Activated CD4-positive, CD25-positive, alpha-beta regulatory T cell (primary cell): ENCODE measurements around the gene RGPD6.
"Not testable (repeated sequence)": the region's sequence is repeated elsewhere in the genome, so short reads cannot be mapped to it uniquely, and the experiment has no call there.

ENCODE experiments used
- DNase-seq, 4 experiments: peaks; one replicate each; lab custom pipeline; 2025; lab: John Stamatoyannopoulos, UW

Gene RGPD6

DNA sequence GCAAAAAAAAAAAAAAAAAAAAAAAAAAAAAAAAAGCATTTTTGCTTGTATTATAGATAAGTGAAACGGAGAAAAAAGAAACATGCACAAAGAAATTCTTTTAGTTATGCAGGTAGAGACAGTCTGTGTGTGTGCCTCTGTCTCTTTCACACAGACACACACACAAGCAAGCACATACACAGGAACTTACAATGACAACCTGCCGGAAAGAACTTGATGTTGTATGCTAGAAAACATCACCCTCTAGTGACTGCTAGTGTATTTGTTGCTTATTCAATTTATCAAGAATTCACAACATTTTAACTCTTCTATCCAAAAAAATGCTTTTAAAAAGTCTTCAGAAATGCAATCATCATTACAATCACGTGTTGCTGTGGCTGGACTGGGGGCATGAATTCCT, 95.8 kb downstream of the RGPD6 start:
- DNase-seq = not testable (repeated sequence)

DNA sequence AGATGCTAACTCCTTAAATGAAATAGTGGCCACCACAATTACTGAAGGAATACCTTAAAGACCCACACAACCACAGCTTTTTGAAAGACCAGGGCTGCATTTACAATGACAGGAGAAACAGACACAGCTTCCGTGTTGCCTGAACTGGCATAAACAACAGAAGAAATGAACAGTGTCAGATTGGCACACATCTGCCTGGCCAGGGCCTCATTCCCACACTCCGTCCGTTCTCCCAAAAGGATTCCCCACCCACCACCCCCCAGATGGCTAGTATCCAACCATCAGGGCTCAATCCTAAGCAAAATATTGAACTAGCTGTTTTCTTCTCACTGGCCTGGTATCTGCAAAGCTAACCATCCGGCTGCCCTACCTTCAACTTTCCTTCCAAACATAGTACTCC, 96.9 kb downstream of the RGPD6 start:
- DNase-seq = not testable (repeated sequence)

DNA sequence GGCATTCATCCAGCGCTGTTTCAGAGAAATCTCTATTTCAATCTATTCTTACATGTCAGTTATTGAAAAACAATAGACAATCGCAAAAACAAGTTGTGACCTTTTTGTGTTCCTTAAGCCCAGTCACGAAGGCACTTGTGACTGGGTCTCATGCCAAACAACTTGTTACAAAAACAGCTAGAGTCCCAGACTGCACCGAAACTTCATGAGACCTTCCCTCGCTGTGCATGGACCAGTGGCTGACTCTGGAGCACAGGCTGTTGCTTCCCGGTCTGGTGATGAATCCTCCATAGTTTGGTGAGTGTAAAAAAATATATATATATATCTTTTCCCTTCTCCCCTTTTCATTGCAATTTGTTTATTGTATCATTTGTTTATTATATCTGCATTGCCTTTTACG, 99.7 kb downstream of the RGPD6 start:
- not testable (repeated sequence) for DNase-seq

DNA sequence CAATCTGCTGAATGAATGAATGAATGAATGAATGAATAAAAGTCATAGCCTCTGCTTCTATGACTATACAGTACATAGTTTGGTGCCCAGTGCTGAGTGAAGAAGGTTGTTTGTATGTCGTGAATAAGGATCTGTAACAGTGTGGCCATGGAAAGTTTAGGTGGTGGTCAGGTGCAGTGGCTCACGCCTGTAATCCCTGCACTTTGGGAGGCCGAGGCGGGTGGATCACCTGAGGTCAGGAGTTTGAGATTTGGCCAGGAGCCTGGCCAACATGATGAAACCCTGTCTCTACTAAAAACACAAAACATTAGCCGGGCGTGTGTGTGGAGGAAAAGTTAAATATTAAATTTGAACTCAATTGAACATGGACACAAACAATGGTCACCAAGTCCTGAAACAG, 100.1 kb downstream of the RGPD6 start:
- DNase-seq = not testable (repeated sequence)

DNA sequence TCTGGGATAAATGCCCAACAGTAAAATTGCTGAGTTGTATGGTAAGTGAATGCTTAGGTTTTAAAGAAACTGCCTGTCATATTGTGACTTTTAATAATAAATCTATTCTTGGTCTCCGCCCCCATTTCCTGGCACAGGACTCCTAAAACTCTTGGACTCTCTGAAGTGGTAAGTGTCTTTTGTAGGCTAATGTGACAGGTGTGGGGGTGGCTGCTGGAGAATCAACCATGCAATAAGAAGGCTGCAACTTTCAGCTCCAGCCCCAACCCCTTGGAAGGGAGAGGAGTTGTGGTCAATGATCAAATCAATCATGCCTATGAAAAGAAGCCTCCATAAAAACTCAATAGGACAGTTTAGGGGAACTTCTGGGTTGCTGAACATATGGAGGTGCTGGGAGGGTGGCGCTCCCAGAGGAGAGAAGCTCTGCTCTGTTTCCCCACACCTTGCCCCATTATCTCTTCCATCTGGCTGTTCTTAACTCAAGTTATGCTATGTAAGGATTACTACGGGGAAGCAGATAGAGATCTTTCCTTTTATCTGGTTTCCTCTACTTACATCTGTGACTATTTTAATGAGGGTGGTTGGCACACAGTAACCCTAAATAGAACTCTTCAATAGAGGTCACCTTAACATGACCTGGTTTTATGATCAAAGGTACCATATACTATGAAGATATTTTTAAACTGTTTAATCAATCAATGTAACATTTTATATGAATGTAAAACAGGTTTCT, 101.2 kb downstream of the RGPD6 start:
- DNase-seq = not testable (repeated sequence)

DNA sequence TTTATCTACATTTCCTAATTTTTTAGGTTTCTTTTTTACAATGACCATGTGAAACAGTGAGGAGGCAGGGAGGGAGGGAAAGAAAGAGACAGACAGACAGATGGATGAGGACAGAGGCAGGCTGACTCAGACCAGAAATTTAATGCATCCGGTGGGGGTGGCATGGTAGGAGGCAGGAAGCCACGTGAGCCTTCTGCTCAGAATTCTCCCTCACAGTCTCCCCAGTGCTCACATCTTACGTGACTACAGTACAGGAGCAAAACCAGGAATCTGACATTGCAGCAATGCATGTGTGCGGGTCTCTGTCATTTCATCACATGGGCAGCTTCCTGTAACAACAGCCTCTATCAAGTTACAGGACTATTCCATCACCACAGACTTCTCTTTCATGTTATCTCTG, 102.1 kb downstream of the RGPD6 start:
- not testable (repeated sequence) for DNase-seq

DNA sequence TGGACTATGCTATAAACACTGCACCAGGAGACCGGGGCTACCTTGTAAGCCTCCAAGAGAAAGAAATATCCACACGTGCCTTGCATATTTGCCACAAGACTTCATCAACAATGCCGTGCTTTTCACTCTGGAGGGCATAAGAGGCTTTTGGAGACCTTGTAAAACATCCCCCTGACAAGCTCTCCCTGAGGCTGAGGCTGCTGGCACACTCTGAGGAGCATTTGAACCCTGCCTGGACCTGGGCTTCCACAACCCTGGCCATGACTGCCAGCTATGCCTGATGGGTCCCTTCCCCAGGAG, 104.0 kb downstream of the RGPD6 start:
- DNase-seq = not testable (repeated sequence)

DNA sequence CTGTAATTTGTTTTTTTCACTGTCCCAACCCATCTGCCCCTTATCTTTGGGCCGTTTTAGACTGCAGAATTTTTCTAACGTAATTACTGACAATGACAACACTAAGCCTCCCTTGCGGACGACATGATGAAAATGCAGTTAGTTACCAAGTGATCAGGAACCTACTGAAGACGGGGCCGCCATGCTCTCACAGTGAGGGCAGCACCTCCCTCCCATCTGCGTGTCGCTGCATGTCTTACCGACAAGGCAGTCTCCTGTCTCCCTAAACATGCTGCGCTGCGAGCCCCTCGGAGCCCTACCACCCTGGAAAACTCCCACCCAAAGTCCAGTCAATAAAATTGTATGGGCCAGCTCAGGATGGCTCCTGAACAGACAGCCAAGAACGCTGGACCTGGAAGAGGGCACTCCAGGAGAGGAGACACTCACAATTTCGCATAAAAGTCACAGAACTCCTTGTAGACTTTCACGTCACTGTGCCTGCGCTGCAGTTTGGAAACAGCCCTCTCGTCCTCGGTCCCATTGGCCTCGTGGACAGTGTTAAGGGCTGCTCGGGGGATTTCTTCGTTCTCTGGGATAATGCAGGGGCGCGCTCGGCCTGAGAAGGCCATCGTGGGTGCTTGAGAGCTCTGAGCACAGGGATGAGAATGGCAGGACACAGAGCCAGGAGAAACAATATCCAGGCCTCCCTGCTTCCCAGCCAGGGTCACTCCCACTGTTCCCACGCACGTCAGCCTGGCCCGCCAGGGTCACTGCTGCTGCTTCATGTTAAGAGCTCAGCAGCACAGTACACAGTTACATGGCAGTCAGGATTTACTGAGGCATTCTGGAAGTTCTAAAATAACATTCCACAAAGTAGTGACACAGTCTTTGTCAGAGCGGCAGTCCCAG, 104.6 kb downstream of the RGPD6 start, which contains the start of gene LIMS4:
Gene LIMS4, minus strand, starts transcription at position 646 of the 888 bp plus-strand sequence. Its CDS starts 38 bp downstream, at position 608.
- not testable (repeated sequence) for DNase-seq

DNA sequence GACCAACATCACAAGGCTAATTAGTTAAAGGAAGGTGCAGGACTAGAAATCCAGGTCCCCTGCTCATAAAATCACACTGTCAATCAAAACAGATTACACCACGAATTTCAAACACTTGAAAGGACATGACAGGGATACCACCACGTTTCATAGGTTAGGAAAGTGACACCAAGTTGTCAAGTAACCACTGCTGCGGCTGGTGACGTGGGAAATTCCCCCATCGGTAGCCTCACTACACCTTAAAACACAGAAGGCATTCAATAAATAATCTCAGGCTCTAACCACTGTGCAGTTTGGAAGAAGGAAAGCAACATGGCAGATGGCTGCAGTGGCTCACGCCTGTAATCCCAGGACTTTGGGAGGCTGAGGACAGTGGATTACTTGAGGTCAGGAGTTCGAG, 108.1 kb downstream of the RGPD6 start:
- DNase-seq = not testable (repeated sequence)

DNA sequence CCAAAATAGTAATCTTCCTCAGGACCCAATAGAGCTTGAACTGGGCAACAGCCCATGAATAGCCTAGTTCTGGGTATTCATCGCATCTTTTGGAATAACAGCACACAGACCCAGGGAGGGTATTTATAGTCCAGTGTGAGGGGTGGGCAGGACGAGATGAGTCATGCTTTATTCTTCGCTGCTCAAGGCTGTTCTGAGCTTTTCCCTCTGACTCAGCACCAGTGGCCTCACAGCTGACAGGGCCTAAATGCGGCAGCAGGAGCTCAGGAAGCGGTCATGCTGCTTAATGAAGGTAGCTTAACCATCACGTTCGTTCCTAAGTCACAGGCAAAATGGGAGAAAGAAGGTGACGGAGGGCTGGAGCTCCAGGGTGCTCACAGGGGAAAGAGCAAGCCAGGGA, 111.7 kb downstream of the RGPD6 start:
- not testable (repeated sequence) for DNase-seq
